ENCODE measurements around the gene ZBTB49.
A peak's percentile ranks its signal among the peaks of the same experiment; 100 is the strongest.
"Not testable (repeated sequence)": the region's sequence is repeated elsewhere in the genome, so short reads cannot be mapped to it uniquely, and the experiment has no call there.

The ZBTB49 gene

DNA sequence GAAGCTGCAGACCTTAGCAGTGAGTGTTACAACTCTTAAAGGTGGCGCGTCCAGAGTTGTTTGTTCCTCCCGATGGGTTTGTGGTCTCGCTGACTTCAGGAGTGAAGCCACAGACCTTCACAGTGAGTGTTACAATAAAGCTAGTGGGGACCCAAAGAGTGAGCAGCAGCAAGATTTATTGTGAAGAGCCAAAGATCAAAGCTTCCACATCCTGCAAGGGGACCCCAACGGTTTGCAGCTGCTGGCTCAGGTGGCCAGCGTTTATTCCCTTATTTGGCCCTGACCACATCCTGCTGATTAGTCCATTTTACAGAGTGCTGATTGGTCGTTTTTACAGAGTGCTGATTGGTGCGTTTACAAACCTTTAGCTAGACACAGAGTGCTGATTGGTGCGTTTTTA is 58.5 kb downstream of the ZBTB49 start:
- peak overlapping the region; percentile 68 for H3K4me3 Mint-ChIP-seq
- H3K27me3 Mint-ChIP-seq; H3K9me3 Mint-ChIP-seq (ENCODE audit: low read depth); H3K36me3 Mint-ChIP-seq: not testable (repeated sequence)
- H3K4me1 Mint-ChIP-seq (ENCODE audit: low read depth) = peaks cover 42% of the 10 kb centered on the region
- H3K27ac Mint-ChIP-seq = peak overlapping the region; percentile 88

DNA sequence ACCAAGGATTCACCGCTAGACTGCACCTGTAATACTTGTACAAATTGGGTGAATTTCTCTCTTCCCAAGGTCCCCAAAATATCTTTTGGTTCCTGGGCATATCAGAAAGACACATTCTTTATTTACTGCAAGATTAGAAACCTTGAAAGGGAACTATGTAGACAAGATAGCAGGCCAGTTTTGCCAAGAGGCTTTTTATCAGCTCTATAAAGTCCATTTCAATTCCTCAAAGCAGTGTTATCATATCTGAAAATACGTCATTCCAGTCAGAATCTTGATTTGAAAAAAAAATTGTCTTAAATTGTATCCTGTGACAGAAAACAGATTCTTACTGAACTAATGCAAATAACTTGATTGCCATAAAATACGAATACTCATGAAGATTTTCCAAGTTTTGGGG is 59.8 kb downstream of the ZBTB49 start:
- Mint-ChIP-seq H3K27me3 (no peaks in the 10 kb centered on the region), H3K4me1 (ENCODE audit: low read depth) (peaks cover 40% of the 10 kb centered on the region), H3K9me3 (ENCODE audit: low read depth) (no peaks in the 10 kb centered on the region), H3K36me3 (peaks cover 4% of the 10 kb centered on the region), H3K27ac (no peak overlapping the region), H3K4me3 (no peak overlapping the region)

DNA sequence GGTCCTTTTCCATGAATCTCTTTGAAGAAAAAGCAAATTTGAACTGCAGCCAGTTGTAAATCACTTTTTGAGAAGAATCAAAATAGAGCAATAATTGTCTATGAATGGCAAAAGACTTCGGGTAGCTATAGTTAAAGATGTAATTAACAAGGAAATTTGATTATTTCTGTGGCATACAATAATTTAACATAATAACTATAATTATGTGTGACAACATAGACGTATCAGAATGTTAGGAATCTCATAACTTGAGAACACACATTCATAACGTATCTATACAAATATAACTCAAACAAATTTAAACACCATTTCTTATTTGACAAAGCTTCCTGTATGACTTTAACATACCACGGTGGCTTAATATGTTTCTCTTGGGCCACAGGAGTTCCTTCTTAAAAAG is 60.9 kb downstream of the ZBTB49 start:
- no peak overlapping the region for H3K4me3 Mint-ChIP-seq
- H3K4me1 Mint-ChIP-seq (ENCODE audit: low read depth) = peaks cover 37% of the 10 kb centered on the region
- no peaks in the 10 kb centered on the region for H3K27me3 Mint-ChIP-seq
- no peak overlapping the region for H3K27ac Mint-ChIP-seq
- peaks cover 4% of the 10 kb centered on the region for H3K36me3 Mint-ChIP-seq
- no peaks in the 10 kb centered on the region for H3K9me3 Mint-ChIP-seq (ENCODE audit: low read depth)

DNA sequence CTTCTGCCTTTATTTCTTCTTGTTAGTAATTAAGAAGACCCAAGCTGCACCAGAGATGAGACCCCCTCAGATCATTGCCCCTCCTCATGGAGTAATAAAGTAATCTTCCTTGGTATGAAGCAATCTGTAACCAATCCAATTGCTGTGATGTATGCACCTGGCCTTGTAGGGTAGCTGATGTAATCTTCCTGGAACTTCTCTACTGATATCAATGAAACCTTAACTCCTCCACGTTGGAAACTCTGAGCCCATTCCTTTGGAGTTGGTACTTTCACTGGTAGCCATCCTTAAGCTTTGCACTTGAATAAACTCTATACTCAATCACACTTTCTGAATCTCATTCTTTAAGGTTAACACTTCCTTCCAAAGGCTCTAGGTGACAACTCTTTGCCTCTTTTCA is 65.3 kb downstream of the ZBTB49 start:
- Mint-ChIP-seq H3K27me3 (no peaks in the 10 kb centered on the region), H3K4me1 (ENCODE audit: low read depth) (peaks cover 2% of the 10 kb centered on the region), H3K27ac (no peak overlapping the region)

DNA sequence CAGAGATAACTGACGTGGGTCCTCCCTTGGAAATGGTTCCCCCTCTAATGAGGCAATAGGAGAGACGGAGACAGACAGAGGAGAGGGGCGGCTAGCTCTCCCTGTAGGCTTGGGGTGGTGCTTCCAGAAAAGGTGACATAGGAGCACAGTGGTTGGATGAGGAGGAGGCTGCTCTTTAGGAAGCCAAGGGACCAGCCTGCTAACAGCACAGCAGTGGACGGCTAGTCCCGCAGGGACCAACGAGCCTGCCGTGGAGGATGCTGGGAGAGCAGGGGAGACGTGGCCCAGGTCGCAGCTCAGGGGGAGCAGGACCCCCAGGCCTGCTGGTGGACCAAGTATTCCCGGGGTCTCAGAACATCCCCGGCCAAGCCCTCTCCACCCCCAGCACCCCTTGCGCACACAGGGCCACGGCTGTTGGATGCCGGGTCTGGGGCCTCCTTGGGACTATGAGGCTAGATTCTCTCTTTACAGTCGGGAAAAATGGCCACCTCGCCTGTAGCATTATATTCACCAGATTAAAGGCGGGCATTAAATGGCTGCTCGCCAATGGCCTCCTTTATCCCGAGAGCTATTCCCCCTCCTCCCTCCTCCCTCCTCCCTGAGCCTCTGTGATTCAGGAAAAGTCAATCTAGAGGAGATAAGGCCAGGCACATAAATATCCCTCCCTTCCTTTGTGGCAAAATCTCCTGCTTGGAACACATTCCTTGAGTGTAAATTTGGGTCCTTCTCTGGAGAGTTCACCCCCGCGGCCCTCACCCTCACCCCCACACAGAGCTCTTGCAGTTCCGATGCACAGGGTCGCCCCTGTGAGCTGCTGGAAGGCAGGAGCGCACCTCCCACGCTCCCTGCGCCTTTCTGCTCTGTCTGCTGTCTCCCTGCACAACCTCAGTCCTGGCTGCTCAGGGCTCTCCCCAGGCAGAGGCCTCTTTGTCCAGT is 66.3 kb downstream of the ZBTB49 start:
- Mint-ChIP-seq H3K9me3 (ENCODE audit: low read depth) (no peaks in the 10 kb centered on the region), H3K27ac (no peak overlapping the region), H3K4me3 (no peak overlapping the region), H3K36me3 (no peaks in the 10 kb centered on the region), H3K27me3 (no peaks in the 10 kb centered on the region), H3K4me1 (ENCODE audit: low read depth) (peaks cover 2% of the 10 kb centered on the region)

More for the DNA sequence above, 65.3 kb downstream of the ZBTB49 start:
- Mint-ChIP-seq H3K9me3 (ENCODE audit: low read depth) (no peaks in the 10 kb centered on the region), H3K36me3 (peaks cover 2% of the 10 kb centered on the region), H3K4me3 (no peak overlapping the region)

DNA sequence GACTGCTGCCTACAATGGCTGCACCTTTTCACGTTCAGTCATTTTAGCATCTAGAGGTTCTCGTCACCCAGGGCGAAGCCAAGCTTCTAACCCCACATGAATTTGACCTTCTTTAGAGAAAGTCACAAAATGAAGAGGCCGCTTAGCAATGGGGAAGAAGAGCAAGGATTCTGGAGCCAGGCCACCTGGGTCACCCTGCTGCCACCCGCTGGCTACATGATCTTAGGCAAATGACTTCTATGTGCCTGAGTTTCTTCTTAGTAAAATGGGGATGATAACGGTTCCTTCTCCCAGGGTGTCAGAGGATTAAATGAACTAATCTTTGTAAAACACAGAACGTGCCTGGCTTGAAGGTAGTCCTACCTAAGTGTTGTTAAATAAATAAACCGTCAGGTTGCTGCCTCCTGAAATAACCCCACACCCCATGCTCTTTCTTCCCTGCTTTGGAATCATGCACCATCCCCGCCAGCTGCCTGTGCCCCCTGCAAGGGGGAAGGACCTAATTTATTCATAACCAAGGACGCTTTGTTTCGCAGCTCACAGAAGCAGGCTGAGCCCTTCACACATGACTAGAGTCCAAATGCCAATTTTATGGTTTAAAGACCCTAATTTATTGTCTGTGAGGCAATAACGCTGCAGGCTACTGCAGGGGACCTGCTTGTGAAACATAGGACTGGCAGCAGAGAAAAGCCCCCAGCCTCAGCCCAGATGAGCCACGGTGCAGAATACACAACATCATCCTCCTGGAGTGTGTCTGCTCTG is 68.2 kb downstream of the ZBTB49 start:
- no peak overlapping the region for H3K27ac Mint-ChIP-seq
- no peak overlapping the region for H3K4me3 Mint-ChIP-seq
- H3K27me3 Mint-ChIP-seq = no peaks in the 10 kb centered on the region
- H3K4me1 Mint-ChIP-seq (ENCODE audit: low read depth) = peaks cover 5% of the 10 kb centered on the region
- H3K9me3 Mint-ChIP-seq (ENCODE audit: low read depth) = no peaks in the 10 kb centered on the region
- H3K36me3 Mint-ChIP-seq = no peaks in the 10 kb centered on the region

DNA sequence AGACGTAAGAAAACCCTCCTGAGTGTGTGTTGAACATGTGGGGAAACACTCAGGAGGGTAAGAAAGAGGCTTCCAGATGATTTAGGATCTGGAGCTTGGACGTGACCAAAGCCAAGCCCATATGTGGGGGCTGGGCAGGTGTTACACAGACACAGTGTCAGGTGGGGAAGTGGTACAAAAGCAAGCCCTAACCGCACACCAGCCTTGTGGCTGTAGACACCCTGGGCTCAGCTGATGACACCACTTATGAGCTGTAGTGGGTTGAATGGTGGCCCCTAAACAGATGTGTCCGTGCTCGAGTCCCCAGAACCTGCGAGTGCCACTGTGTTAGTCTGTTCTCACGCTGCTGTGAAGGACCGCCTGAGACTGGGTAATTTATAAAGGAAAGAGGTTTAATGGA is 71.8 kb downstream of the ZBTB49 start:
- H3K4me3 Mint-ChIP-seq = no peak overlapping the region
- no peaks in the 10 kb centered on the region for H3K27me3 Mint-ChIP-seq
- peaks cover 4% of the 10 kb centered on the region for H3K9me3 Mint-ChIP-seq (ENCODE audit: low read depth)
- H3K4me1 Mint-ChIP-seq (ENCODE audit: low read depth) = peaks cover 2% of the 10 kb centered on the region
- H3K27ac Mint-ChIP-seq = no peak overlapping the region
- H3K36me3 Mint-ChIP-seq = peaks cover under 1% of the 10 kb centered on the region

DNA sequence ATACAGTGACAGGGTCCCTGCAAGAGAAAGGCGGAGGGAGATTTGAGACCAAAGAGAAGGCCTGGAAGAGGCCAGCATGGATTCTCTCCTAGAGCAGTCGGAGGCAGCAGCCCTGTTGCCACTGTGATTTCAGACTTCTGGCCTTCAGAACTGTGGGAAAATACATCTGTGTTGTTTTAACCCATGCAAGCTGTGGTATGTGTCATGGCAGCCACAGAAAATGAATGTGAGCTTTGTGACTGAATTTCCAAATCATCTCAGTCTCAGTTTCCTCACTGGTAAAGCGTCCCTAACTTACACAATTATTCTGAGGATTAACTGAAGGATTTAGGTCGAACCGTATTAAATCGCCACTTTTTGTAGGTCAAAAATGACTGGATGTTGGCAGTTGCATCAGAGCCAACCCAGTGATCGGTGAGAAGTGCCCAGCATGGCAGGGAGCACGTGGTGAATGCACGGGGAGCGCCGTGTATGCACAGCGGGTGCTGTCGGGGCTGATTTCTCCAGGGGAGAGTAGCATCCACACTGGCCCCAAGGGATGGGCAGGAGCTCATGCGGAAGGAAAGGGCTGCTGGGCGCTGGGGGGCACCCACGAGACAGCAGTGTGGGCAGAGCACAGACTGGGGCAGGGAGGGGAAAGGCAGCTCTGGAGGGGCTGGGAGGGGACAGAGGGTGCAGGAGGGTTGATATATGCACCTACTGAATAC is 73.1 kb downstream of the ZBTB49 start:
- Mint-ChIP-seq H3K27ac (no peak overlapping the region), H3K4me1 (ENCODE audit: low read depth) (peaks cover 2% of the 10 kb centered on the region), H3K9me3 (ENCODE audit: low read depth) (peaks cover 6% of the 10 kb centered on the region), H3K4me3 (no peak overlapping the region), H3K27me3 (no peaks in the 10 kb centered on the region), H3K36me3 (peaks cover 2% of the 10 kb centered on the region)

DNA sequence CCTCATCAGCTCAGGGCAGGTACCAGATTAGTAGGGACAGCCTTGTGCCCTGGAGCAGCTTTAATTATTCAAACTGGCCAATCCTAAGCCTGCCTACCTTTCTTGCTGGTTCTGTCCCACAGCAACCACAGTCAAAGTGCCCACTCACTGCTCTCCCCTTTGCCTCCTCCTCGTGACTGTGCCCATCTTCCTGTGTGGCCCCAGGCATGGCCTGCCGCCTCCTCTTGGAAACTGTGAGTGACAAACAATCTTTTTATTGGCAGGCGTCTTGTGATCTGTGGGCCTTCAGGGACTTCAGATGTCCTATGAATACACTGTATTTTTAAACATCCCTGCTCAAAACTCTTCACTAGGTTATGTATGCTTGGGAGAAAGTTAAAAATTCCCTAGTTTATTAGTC is 74.0 kb downstream of the ZBTB49 start:
- Mint-ChIP-seq H3K4me3 (no peak overlapping the region), H3K27ac (no peak overlapping the region), H3K4me1 (ENCODE audit: low read depth) (peaks cover 2% of the 10 kb centered on the region), H3K36me3 (peaks cover 2% of the 10 kb centered on the region), H3K9me3 (ENCODE audit: low read depth) (peaks cover 6% of the 10 kb centered on the region), H3K27me3 (no peaks in the 10 kb centered on the region)

DNA sequence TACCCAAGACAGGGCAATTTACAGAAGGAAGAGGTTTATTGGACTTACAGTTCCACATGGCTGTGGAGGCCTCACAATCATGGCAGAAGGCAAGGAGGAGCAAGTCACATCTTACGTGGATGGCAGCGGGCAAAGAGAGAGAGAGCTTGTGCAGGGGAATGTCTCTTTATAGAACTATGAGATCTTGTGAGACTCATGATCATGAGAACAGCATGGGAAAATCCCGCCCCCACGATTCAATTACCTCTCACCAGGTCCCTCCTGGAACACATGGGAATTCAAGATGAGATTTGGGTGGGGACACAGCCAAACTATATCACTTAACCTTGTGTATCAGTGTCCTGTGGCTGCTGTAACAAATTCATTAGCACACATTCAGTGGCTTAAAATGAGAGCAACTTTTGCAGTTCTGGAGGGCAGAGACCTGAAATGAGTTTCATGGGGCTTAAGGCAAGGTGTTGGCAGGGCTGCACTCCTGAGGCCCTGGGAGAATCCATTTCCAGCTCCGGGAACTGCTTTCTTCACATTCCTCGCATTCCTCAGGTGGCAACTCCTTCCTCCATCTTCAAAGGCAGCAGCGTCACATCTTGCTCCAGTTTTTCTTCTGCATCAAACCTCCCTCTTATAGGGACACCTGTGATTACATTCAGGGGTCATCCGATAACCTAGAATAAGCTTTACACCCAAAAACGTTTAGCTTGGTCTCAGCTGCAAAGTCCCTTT is 74.6 kb downstream of the ZBTB49 start:
- Mint-ChIP-seq H3K27ac (no peak overlapping the region), H3K27me3 (no peaks in the 10 kb centered on the region), H3K4me3 (no peak overlapping the region), H3K4me1 (ENCODE audit: low read depth) (peaks cover 3% of the 10 kb centered on the region), H3K9me3 (ENCODE audit: low read depth) (peaks cover 6% of the 10 kb centered on the region), H3K36me3 (peaks cover 2% of the 10 kb centered on the region)

DNA sequence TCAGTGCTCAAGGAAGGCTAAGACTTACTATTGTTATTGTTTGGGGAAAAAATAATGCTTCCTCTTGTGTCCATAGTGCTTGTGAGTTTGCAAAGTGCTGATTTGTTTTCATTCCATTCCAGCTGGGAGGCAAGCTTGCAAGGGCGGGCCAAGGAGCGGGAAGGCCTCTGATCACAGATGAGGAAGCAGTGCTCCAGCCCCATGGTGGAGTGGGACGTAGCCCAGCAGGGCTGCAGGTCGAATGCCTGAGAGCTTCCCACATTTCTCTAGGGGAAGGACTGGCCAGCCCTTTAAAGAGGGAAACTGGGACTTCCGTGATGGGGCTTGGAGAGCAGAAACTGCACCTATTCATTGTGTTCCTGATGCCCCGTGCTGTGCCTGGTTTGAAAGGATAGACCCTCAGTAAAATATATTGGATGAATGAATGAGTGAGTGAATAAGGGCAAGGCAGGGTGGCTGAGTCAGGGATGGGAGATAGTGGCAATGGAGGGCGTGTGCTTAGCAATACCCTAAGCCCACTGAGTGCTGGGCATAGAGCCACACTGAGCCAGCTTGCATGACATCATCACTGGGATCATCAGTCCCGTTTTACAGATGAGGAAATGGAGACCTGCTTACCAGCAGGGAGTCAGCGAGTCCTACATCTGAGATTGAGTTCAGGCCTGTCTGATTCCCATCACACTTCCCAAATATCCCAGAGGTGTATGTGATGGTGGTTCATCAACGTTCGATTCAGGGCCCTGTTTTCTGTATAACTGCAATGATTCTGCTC is 78.9 kb downstream of the ZBTB49 start:
- Mint-ChIP-seq H3K36me3 (peaks cover 2% of the 10 kb centered on the region), H3K27ac (no peak overlapping the region), H3K27me3 (no peaks in the 10 kb centered on the region), H3K4me1 (ENCODE audit: low read depth) (peaks cover 3% of the 10 kb centered on the region), H3K9me3 (ENCODE audit: low read depth) (peaks cover 6% of the 10 kb centered on the region), H3K4me3 (no peak overlapping the region)

Data from activated naive CD8-positive, alpha-beta T cell (primary cell).